ENCODE data around the gene ASB8.
A peak's percentile ranks its signal among the peaks of the same experiment; 100 is the strongest.

ASB8 gene

DNA sequence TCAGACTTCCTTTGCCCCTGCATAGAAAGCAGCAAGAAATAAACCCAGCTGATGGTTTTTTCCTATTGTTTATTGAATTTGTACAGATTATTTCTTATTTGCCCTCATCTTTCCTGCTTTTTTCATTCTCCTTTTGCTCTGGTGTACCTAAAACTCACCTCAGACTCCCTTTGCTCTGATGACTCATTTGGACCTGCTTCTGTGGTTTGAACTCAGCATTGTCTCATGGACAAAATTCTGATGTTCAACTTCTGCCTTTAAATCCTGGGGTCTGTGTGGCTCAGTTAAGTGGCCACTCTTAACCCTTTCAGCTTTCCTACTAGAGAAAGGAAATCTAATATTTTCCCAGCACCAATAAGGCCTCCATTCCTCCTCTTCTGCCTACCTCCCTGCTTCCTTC lies 47.9 kb downstream of the ASB8 start:
- DNase-seq (ENCODE audit: low read depth, low spot score): no peak
- H3K4me3 ChIP-seq (ENCODE audit: low read depth, low read length): no peak overlapping the region
- in situ Hi-C loops (cut with HindIII; ENCODE audit: low sequenced_read_pairs): no loop called here
- TF ChIP-seq, protein P1, sequence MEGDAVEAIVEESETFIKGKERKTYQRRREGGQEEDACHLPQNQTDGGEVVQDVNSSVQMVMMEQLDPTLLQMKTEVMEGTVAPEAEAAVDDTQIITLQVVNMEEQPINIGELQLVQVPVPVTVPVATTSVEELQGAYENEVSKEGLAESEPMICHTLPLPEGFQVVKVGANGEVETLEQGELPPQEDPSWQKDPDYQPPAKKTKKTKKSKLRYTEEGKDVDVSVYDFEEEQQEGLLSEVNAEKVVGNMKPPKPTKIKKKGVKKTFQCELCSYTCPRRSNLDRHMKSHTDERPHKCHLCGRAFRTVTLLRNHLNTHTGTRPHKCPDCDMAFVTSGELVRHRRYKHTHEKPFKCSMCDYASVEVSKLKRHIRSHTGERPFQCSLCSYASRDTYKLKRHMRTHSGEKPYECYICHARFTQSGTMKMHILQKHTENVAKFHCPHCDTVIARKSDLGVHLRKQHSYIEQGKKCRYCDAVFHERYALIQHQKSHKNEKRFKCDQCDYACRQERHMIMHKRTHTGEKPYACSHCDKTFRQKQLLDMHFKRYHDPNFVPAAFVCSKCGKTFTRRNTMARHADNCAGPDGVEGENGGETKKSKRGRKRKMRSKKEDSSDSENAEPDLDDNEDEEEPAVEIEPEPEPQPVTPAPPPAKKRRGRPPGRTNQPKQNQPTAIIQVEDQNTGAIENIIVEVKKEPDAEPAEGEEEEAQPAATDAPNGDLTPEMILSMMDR (IDR thresholded peaks at IDR 0.05; ENCODE audit: low read depth, low read length): no peak

DNA sequence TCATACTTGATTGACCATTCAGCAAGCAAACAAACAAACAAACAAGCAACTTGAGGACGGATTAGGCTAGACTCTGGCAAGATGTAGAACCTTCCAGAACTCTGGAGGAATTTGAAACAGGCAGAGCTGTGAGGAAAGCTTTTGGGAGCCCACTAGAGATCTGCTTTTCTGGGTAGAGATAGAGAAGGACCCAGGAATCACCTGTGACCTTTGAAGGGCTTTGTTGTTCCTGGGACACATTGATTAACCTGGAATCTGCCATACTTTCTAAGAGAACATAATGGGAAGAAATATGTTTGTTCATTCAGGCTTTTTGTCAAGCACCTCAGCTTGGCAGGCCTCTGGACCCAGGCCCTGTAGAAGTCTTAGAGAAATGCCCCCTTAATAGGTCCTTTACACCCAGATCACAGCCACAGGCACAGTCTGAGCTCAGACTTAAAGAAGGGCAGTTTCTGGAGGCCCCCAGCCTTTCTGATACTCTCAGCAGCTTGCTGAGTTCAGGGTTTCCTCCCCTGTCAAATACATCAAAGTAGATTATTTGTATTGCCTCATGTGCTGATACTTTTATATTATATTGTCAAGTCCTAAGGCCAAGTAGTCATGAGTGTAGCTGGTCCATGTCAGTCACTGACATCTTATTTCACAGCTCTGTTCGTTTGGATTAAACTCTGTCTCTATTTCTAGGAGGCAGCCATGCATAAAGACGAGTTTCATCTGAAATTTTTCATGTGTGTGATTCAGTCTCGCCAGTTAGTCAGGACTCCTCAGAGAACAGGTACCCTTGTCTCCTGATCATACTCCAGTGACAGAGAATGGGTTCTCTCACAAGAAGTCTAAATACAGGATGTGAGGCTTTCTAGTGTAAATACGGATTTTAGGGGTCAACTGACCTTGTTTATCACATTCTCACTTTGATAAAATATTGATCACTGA lies 50.4 kb downstream of the ASB8 start:
- peak overlapping the region; percentile 94 for H3K4me3 ChIP-seq (ENCODE audit: low read depth, low read length)
- TF ChIP-seq, protein P1 (IDR thresholded peaks at IDR 0.05; ENCODE audit: low read depth, low read length): no peak
- no peak for DNase-seq (ENCODE audit: low read depth, low spot score)
- in situ Hi-C loops (cut with HindIII; ENCODE audit: low sequenced_read_pairs): no loop called here

DNA sequence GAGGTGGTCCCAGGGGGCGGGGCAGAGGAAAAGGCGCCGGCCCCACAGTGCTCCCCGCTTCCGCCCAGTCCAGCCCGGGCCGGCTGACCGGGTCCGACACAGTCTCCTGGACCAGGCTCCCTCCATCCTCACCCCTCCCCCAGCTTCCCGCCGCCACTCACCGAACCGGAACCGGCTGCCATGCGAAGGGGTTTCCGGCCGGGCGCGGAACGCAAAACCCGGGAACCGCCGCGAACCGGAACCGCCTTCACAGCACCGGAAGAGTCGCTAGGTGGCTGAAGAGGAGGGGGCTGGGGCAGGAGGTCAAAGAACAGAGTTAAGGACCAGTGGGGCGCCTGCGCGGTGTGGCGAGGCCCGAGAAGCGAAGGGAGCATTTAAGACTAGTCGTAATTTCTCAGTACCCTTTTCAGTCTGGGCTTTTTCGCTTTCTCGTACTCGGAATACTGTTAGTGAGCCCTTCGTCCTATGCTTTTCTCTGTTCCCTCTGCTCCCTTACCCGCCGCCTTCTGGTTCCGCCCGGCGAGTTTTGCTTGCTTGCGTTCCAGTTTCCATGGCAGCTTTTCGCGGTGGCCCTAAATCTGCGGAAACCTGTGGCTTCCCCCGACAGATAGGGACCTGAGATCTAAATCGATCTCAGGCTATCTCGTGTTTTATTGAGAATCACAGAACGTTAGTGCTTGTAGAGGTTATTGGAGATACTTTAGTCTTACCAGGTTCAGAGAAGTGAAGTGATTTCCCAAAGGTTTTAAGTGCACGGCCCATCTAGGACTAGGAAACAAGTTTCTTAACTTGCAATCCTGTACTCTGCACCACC lies 51.2 kb downstream of the ASB8 start, which contains the start of gene SENP1:
Gene SENP1 (minus strand): TSS at position 213 of the 814 bp plus-strand sequence. CDS start 4,607 bp downstream, outside the sequence.
- in situ Hi-C loops (cut with HindIII; ENCODE audit: low sequenced_read_pairs): no loop called here
- H3K4me3 ChIP-seq (ENCODE audit: low read depth, low read length): peak within 1 kb of the TSS; percentile 94
- peak; percentile 90 for DNase-seq (ENCODE audit: low read depth, low spot score)
- TF ChIP-seq, protein P1 (IDR thresholded peaks at IDR 0.05; ENCODE audit: low read depth, low read length): peak; percentile 7

DNA sequence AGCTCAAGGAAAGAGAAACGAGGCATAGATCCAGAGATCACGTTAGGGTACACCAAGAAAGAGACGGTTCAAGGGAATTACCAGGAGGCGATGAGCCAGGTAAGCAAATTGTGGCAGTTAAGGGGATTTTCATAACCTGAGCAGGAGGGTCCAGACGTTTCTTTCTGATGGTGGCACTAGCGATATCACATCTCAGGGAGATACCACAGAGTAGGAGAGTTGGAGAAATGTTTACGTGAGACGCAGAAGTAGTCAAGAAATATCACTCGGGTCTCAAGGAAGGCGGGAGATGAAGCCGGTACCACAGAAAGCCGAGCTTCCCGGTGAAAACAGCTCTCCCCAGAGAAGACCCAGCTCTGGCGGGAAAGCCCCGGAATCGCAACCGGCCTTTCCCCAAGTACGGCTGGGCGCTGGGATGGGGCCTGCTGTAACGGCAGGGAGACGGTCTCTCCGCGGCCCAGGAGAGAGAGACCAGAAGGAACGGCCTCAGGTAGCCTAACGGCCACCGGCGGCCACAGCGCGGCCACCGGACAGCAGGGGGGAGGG lies 51.9 kb downstream of the ASB8 start:
- in situ Hi-C loops (cut with HindIII; ENCODE audit: low sequenced_read_pairs): no loop called here
- peak overlapping the region; percentile 94 for H3K4me3 ChIP-seq (ENCODE audit: low read depth, low read length)
- no peak for DNase-seq (ENCODE audit: low read depth, low spot score)
- TF ChIP-seq, protein P1 (IDR thresholded peaks at IDR 0.05; ENCODE audit: low read depth, low read length): no peak

DNA sequence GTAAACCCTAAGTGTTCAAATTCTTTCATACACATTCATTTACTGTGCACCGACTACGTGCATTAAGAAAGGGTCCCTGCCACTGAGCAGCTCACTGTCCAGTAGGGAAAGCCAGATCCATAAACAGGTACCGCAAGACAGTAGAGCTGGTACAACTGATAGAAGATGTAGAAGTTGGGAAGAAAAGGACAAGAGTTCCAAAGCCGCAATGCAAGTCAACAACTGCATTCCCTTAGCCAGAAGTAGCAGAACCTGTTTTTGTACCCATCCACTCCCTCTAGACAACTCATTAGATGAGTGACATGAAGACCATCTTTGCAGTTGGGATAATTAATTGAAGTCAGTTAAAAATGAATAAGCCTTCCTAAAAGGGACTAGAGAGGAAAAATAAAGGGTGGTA lies 52.8 kb downstream of the ASB8 start:
- in situ Hi-C loops (cut with HindIII; ENCODE audit: low sequenced_read_pairs): no loop called here
- H3K4me3 ChIP-seq (ENCODE audit: low read depth, low read length): peak overlapping the region; percentile 18
- DNase-seq (ENCODE audit: low read depth, low spot score): no peak
- TF ChIP-seq, protein P1 (IDR thresholded peaks at IDR 0.05; ENCODE audit: low read depth, low read length): no peak
